C4-2B (cell line): Measurements from ENCODE around the gene BCL11B.

Experiments used
- CTCF ChIP-seq: fragments of 450-650 bp; conservative IDR thresholded peaks from 2 replicates; pipeline ENCODE4 v1.5.1; 2017; ENCODE audit warnings: mild to moderate bottlenecking
- ZFX ChIP-seq: fragments of 450-650 bp; IDR thresholded peaks from 2 replicates; pipeline ENCODE4 v1.6.1; 2017

GRCh38 chr14:99258341-99258861, 13.6 kb downstream of the BCL11B start:
- TF ChIP-seq CTCF (no peak), ZFX (no peak)
